ENCODE measurements around the gene RICTOR. TPM values are rescaled to one million over a fixed set of nuclear protein-coding genes. Genes with fewer than 3 reads are reported as not detected.

Gene RICTOR
- total RNA-seq, 1 experiment from 2014 or later = 22.4 TPM

GRCh38 chr5:39108987-39109386 is 34.8 kb upstream of the RICTOR start:
- no peaks in the 10 kb centered on the region for H3K9me3 Mint-ChIP-seq
- no peak for DNase-seq (ENCODE audit: low spot score)
- no peaks in the 10 kb centered on the region for H3K27me3 Mint-ChIP-seq (ENCODE audit: low read depth)
- POLR2A ChIA-PET = no interaction called here
- CTCF ChIA-PET = interaction anchor here (0.5 kb wide), 1 partner anchor 140 kb away, joined by 3 read pairs; no protein-coding TSS in a partner anchor
- no peak overlapping the region for H3K27ac Mint-ChIP-seq
- no peaks in the 10 kb centered on the region for H3K4me1 Mint-ChIP-seq
- no peak for ATAC-seq
- H3K4me3 Mint-ChIP-seq = no peak overlapping the region
- no peak for TF ChIP-seq ZNF263 (CRISPR knock-in tag; IDR thresholded peaks at IDR 0.05; ENCODE audit: low read depth)
- no peak for TF ChIP-seq SMAD3 (CRISPR knock-in tag; IDR thresholded peaks at IDR 0.05; ENCODE audit: borderline replicate concordance)
- no peak for TF ChIP-seq MAX (CRISPR knock-in tag; IDR thresholded peaks at IDR 0.05)
- TF ChIP-seq ZNF512 (CRISPR knock-in tag; IDR thresholded peaks at IDR 0.05; ENCODE audit: borderline replicate concordance) = no peak
- no peaks in the 10 kb centered on the region for H3K36me3 Mint-ChIP-seq

- ChIA-PET CTCF (no interaction called here), POLR2A (no interaction called here)
- Mint-ChIP-seq H3K27ac (no peak overlapping the region), H3K4me1 (no peaks in the 10 kb centered on the region), H3K27me3 (ENCODE audit: low read depth) (no peaks in the 10 kb centered on the region), H3K36me3 (no peaks in the 10 kb centered on the region), H3K9me3 (no peaks in the 10 kb centered on the region), H3K4me3 (no peak overlapping the region)
- ATAC-seq = no peak
- TF ChIP-seq SMAD3 (CRISPR knock-in tag; IDR thresholded peaks at IDR 0.05; ENCODE audit: borderline replicate concordance) (no peak), NR1H2 (CRISPR knock-in tag; IDR thresholded peaks at IDR 0.05) (no peak), ZBTB43 (CRISPR knock-in tag; IDR thresholded peaks at IDR 0.05) (no peak), OVOL2 (CRISPR knock-in tag; IDR thresholded peaks at IDR 0.05; ENCODE audit: borderline replicate concordance) (no peak), MLX (CRISPR knock-in tag; IDR thresholded peaks at IDR 0.05) (no peak), ZNF232 (CRISPR knock-in tag; IDR thresholded peaks at IDR 0.05) (no peak), ATF1 (CRISPR knock-in tag; IDR thresholded peaks at IDR 0.05) (no peak)
- DNase-seq (ENCODE audit: low spot score) = no peak
These were observed 33.2 kb upstream of the RICTOR start for GRCh38 chr5:39107350-39107749.

GRCh38 chr5:39106322-39106721 is 32.1 kb upstream of the RICTOR start:
- H3K27ac Mint-ChIP-seq = no peak overlapping the region
- no peaks in the 10 kb centered on the region for H3K36me3 Mint-ChIP-seq
- no peak overlapping the region for H3K4me3 Mint-ChIP-seq
- H3K27me3 Mint-ChIP-seq (ENCODE audit: low read depth) = no peaks in the 10 kb centered on the region
- no peaks in the 10 kb centered on the region for H3K4me1 Mint-ChIP-seq
- H3K9me3 Mint-ChIP-seq = no peaks in the 10 kb centered on the region
- CTCF ChIA-PET = no interaction called here
- no peak for ATAC-seq
- no peak for TF ChIP-seq E2F1 (CRISPR knock-in tag; IDR thresholded peaks at IDR 0.05)
- no peak for TF ChIP-seq ZMAT4 (CRISPR knock-in tag; IDR thresholded peaks at IDR 0.05)
- no peak for TF ChIP-seq NR3C1 (CRISPR knock-in tag; conservative IDR thresholded peaks at IDR 0.05; ENCODE audit: low read depth)
- no peak for TF ChIP-seq ZSCAN18 (CRISPR knock-in tag; IDR thresholded peaks at IDR 0.05)
- no peak for TF ChIP-seq TP53 (CRISPR knock-in tag; IDR thresholded peaks at IDR 0.05)
- no peak for TF ChIP-seq ZNF121 (CRISPR knock-in tag; IDR thresholded peaks at IDR 0.05)
- no peak for TF ChIP-seq FOXP1 (CRISPR knock-in tag; IDR thresholded peaks at IDR 0.05; ENCODE audit: borderline replicate concordance)
- no peak for TF ChIP-seq ZNF532 (CRISPR knock-in tag; IDR thresholded peaks at IDR 0.05; ENCODE audit: borderline replicate concordance)
- TF ChIP-seq ZNF512 (CRISPR knock-in tag; IDR thresholded peaks at IDR 0.05; ENCODE audit: borderline replicate concordance) = no peak
- POLR2A ChIA-PET = no interaction called here
- no peak for DNase-seq (ENCODE audit: low spot score)
